ENCODE measurements around the gene EXOC1L.

Gene EXOC1L

GRCh38 chr4:55884851-55885219, 65.2 kb downstream of the EXOC1L start:
- no peak for DNase-seq

Data from NCI-H1048 (cell line).